Mucosa of descending colon (tissue), 3 donors: ENCODE results near the gene B2M. TPM values are rescaled to one million over a fixed set of nuclear protein-coding genes. Genes with fewer than 3 reads are reported as not detected.
A peak's percentile ranks its signal among the peaks of the same experiment; 100 is the strongest.

Experiments used
- ATAC-seq: fragments of 200-7000 bp; cut with Tn5 transposase; one replicate; pipeline ENCODE4 v1.9.1; 2020; ENCODE audit warnings: mild to moderate bottlenecking, moderate library complexity
- DNase-seq, 3 donors: peaks; one replicate each; pipeline ENCODE4 v3.0.0-alpha.2; 2020
- H3K36me3 ChIP-seq: fragments of 200-600 bp; one replicate; pipeline ENCODE4 v1.8.0; 2021; ENCODE audit warnings: low read depth, mild to moderate bottlenecking
- H3K4me1 ChIP-seq: fragments of 200-600 bp; one replicate; pipeline ENCODE4 v1.8.0; 2021; ENCODE audit warnings: low read depth, mild to moderate bottlenecking
- H3K4me3 ChIP-seq: fragments of 200-600 bp; one replicate; pipeline ENCODE4 v1.8.0; 2021; ENCODE audit warnings: mild to moderate bottlenecking
- H3K9me3 ChIP-seq: fragments of 200-600 bp; one replicate; pipeline ENCODE4 v1.8.0; 2021; ENCODE audit warnings: mild to moderate bottlenecking
- intact Hi-C, 2 donors: fragments of 100-400 bp; cut with DNase I in 1 of 2; cut with micrococcal nuclease in 1 of 2; formaldehyde crosslinking; loops; one replicate each; pipeline versions ENCODE4 v1.11.0 to v1.11.1; 2022; cut with DNase I, micrococcal nuclease
- total RNA-seq, 3 donors: library from RNA; stranded (reverse); fragmentation: NEBNext Ultra II Directional in 2 of 3; extraction: Animal tissue kit (Norgen Biotek cat#: 25700) in 2 of 3; gene quantifications; one replicate each; pipeline versions ENCODE4 v1.2.1 to v1.2.4, GENCODE V29; 2021 to 2023
- TF ChIP-seq, protein P1 (sequence below): fragments of 200-600 bp; IDR thresholded peaks from one replicate; pipeline ENCODE4 v1.8.0; 2022; ENCODE audit warnings: antibody characterized with exemption, mild to moderate bottlenecking
- donor health status: DM: no; HTN: no; CAD: no; lungs with moderate emphysema.
- donor health status: DM: no; HTN: no; CAD: no.
- donor health status: DM: no; HTN: yes; CAD: no.

The B2M gene
- total RNA-seq, 3 donors from 2014 or later: 3,073 to 7,652 (median 5,579) TPM

DNA sequence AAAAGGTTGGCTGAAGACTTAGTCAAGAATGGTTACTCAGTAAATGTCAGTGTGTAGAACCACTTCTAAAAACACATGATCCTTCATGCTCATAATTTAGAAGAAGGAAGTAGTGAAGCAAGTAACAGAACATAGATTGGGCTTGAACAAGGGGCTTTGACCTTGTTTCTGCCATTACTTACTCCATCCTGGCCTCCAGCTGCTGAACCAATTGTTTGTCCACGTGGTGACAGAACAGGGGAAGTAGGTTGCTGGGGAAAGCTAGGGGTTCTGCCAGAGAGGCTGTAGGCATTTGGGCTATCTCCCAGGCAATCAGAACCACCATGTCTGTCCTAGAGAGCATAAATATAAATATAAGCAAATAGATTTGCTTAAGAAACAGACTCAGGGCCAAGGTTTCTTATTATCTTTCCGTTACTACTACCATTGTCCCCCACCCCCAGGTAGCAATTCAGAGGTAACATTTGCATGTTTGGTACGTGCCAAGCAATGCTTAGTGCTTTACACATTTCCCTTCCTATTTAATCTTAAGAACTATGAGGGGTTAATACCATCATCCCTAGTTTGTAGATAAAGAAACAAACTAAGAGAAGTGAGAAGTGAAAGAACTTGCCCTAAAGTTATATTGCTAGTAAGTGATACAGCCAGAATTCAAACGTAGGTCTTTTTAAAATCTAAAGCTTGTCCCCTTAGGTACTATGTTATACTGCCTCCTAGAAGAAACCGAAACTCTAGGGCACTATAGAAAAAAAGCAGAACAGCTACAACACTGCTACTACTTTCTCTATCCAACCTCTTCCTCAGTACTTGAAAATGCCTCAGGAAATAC lies 44.9 kb upstream of the B2M start:
- intact Hi-C loops: loop anchor here in 1 of 2 donors (10.0 kb wide), 1 partner anchor 68 kb away; the partner anchor contains the start of gene TRIM69
- no peaks in the 10 kb centered on the region for H3K9me3 ChIP-seq
- H3K4me1 ChIP-seq: peaks cover 12% of the 10 kb centered on the region
- no peak overlapping the region for H3K4me3 ChIP-seq
- DNase-seq (no peak), ATAC-seq (no peak)
- TF ChIP-seq, protein P1, sequence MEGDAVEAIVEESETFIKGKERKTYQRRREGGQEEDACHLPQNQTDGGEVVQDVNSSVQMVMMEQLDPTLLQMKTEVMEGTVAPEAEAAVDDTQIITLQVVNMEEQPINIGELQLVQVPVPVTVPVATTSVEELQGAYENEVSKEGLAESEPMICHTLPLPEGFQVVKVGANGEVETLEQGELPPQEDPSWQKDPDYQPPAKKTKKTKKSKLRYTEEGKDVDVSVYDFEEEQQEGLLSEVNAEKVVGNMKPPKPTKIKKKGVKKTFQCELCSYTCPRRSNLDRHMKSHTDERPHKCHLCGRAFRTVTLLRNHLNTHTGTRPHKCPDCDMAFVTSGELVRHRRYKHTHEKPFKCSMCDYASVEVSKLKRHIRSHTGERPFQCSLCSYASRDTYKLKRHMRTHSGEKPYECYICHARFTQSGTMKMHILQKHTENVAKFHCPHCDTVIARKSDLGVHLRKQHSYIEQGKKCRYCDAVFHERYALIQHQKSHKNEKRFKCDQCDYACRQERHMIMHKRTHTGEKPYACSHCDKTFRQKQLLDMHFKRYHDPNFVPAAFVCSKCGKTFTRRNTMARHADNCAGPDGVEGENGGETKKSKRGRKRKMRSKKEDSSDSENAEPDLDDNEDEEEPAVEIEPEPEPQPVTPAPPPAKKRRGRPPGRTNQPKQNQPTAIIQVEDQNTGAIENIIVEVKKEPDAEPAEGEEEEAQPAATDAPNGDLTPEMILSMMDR: no peak
- no peaks in the 10 kb centered on the region for H3K36me3 ChIP-seq

DNA sequence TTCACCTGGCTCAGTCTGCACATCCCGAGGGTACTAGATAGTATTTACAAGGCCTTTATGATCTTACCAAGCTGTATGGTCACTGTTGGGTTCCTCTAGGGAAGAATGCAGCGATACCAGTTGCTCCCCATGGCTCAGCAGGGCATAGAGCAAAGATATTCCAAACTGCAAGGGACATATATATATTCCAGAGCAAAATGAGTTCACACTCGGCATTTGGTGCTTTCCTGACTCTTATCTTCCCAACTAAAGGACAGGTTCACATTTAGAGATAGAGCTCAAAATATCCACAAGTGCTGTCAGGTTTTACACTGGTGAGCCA lies 44.3 kb upstream of the B2M start:
- no peaks in the 10 kb centered on the region for H3K36me3 ChIP-seq
- ATAC-seq (no peak), DNase-seq (no peak)
- H3K9me3 ChIP-seq: no peaks in the 10 kb centered on the region
- H3K4me3 ChIP-seq: no peak overlapping the region
- TF ChIP-seq, protein P1: no peak
- H3K4me1 ChIP-seq: peaks cover 9% of the 10 kb centered on the region
- intact Hi-C loops: loop anchor here in 1 of 2 donors (10.0 kb wide), 1 partner anchor 68 kb away; the partner anchor contains the start of gene TRIM69

DNA sequence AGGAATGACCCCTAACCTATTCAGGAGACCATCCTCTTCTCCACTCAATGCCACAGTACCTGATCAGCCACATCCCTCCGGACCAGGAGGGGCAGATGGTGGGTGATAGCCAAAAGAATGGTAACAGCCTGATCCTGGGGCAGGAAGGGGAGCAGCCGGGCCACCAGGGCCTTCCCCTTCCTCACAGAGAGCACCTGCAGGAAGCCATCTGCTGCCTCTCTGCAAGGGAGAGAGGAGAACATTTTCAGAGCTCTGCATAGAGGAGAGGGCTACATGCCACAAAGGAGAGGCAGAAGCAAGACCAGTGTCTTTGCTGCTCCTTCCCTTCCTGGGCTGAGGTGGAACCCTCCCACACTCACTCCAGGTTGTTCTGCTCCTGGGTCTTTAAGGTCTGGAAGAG lies 42.4 kb upstream of the B2M start:
- H3K9me3 ChIP-seq: no peaks in the 10 kb centered on the region
- intact Hi-C loops: loop anchor here in 1 of 2 donors (10.0 kb wide), 1 partner anchor 66 kb away; the partner anchor contains the start of gene TRIM69
- ATAC-seq (no peak), DNase-seq (no peak)
- TF ChIP-seq, protein P1: no peak
- H3K4me1 ChIP-seq: no peaks in the 10 kb centered on the region
- H3K4me3 ChIP-seq: no peak overlapping the region
- no peaks in the 10 kb centered on the region for H3K36me3 ChIP-seq

DNA sequence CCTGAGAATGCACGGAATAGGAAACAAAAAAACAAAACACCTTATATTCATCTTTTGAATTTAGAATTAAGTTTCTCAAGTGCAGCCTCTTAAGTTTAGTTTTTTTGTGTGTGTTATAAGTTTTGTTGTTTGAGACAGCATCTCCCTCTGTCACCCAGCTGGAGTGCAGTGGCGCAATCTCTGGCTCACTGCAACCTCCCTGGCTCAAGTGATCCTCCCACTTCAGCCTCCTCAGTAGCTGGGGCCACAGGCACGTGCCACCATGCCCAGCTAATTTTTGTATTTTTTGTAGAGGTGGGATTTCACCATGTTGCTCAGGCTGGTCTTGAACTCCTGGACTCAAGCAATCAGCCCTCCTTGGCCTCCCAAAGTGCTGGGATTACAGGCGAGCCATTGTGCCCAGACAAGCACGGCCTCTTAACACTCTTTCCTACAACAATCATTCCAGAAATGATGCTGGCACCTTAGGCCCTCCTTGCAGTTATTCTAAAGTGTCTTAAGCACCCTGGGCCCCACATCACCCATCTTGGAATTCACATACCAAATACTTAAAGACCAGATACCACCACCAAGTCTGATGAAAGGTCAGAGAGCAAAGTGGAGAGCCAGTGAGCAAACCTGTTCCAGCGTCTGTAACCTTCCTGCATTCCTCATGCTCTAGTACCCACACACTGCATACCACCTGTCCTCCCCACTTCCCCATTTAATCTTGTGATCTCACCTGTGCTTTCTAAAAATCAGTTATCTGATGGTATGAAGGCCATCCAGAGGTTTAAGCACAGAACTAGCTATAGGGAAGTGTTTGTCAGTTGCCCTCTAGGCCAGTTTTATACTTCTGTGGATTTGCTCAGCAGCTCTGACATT lies 41.0 kb upstream of the B2M start:
- Histone ChIP-seq H3K4me1 (no peaks in the 10 kb centered on the region), H3K36me3 (no peaks in the 10 kb centered on the region), H3K4me3 (no peak overlapping the region), H3K9me3 (no peaks in the 10 kb centered on the region)
- intact Hi-C loops: no loop called here
- ATAC-seq (peak; percentile 15), DNase-seq (no peak)
- TF ChIP-seq, protein P1: no peak

DNA sequence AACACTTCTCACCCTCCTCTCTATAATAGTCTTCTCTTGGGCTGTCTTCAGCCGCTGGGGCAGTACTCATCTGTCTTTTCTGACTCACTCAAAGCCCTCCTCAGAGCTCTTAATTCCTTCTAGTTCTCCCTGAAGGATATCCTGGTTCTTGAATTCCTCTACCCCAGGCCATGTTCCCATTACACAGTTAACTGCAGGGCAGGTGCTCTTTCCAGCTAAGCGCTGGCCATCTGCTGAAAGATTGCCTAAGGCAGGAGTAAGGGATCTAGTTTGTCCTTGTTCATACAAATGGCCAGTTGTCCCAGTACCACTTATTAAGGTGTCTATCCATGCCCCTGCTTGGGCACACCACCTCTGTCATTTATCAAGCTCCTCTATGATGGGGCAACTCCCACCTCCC lies 37.7 kb upstream of the B2M start:
- no peak for DNase-seq
- intact Hi-C loops: no loop called here
- Histone ChIP-seq H3K36me3 (no peaks in the 10 kb centered on the region), H3K9me3 (no peaks in the 10 kb centered on the region), H3K4me1 (no peaks in the 10 kb centered on the region), H3K4me3 (no peak overlapping the region)
- ATAC-seq: no peak
- TF ChIP-seq, protein P1: no peak
